GM12892 (cell line): ENCODE results near the gene ENTPD1.
A peak's percentile ranks its signal among the peaks of the same experiment; 100 is the strongest.

Experiments
- POLR2A ChIP-seq: IDR thresholded peaks from 2 replicates; pipeline ENCODE4 v1.6.1; 2011; ENCODE audit warnings: low read depth, low read length, control low read depth
- POLR2AphosphoS5 ChIP-seq: IDR thresholded peaks from 2 replicates; pipeline ENCODE4 v1.6.1; 2011; ENCODE audit warnings: low read depth, low read length, control low read depth

DNA sequence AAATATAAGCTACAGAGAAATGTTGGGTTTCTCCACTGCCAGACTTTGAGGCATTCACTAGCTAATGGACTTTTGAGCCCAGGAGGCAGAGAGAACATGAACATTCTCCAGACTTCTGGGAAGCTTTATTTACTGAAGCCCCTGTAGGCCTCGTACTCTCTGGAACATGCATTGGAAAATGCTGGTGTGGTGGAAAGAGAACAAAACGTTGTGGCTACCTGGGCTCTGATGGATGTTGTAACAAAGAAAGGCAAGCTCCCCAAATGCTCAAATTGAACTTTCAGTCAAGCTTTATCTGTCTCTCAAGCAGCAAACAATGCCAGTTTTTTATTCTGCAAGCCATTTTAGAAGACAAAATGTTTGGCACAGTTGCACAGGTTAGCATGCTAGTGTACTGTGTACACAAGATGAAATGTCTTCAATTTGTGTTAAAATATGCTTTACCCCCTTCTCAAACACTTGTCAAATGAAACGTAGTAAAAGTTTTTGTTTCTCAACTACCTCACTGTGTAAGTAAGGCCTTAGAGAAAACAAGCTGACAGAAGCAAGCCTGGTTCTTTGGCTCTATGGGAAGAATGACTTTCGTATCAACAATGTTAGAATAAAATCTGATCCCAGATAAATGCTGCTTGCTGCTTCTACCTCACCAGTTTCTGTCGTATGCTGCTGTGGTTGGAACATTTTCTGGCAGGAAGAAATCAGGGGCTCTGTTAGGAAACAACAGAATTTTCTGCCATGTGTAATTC, 80.8 kb downstream of the ENTPD1 start:
- TF ChIP-seq POLR2AphosphoS5 = peak; percentile 54; the same call in 1 of the 2 replicates
- peak; percentile 49; the same call in 1 of the 2 replicates for TF ChIP-seq POLR2A
